Nephron progenitor cell (in vitro differentiated cells): ENCODE results near the gene NMS.

Source experiments
- DNase-seq: peaks from one replicate; pipeline ENCODE4 v3.0.0; 2021
- H3K27ac Mint-ChIP-seq: 2 replicates; pipeline ENCODE4 v1.8.0; 2021; ENCODE audit warnings: mild to moderate bottlenecking, moderate library complexity, mixed read lengths
- H3K27me3 Mint-ChIP-seq: 2 replicates; pipeline ENCODE4 v1.8.0; 2021; ENCODE audit warnings: mild to moderate bottlenecking, low read depth, mixed read lengths; ENCODE audit not compliant: poor library complexity
- H3K36me3 Mint-ChIP-seq: 2 replicates; pipeline ENCODE4 v1.8.0; 2021; ENCODE audit warnings: low read depth, mixed read lengths
- H3K4me1 Mint-ChIP-seq: 2 replicates; pipeline ENCODE4 v1.8.0; 2021; ENCODE audit warnings: mixed read lengths
- H3K4me3 Mint-ChIP-seq: 2 replicates; pipeline ENCODE4 v1.8.0; 2021; ENCODE audit warnings: mild to moderate bottlenecking, moderate library complexity, mixed read lengths
- H3K9me3 Mint-ChIP-seq: 2 replicates; pipeline ENCODE4 v1.8.0; 2021; ENCODE audit warnings: mild to moderate bottlenecking, moderate library complexity, mixed read lengths
- CTCF ChIP-seq: fragments of 200-600 bp; sonication (generic); IDR thresholded peaks from 2 replicates; pipeline ENCODE4 v1.5.0; 2021; ENCODE audit warnings: antibody characterized with exemption

Gene NMS

GRCh38 chr2:100529176-100529575, 58.9 kb downstream of the NMS start:
- Mint-ChIP-seq H3K9me3 (no peaks in the 10 kb centered on the region), H3K4me3 (no peak overlapping the region), H3K4me1 (peaks cover 5% of the 10 kb centered on the region), H3K36me3 (no peaks in the 10 kb centered on the region), H3K27me3 (peaks cover 7% of the 10 kb centered on the region), H3K27ac (no peak overlapping the region)
- no peak for TF ChIP-seq CTCF
- no peak for DNase-seq

GRCh38 chr2:100529900-100530299, 59.6 kb downstream of the NMS start:
- Mint-ChIP-seq H3K27me3 (peaks cover 7% of the 10 kb centered on the region), H3K27ac (no peak overlapping the region), H3K9me3 (no peaks in the 10 kb centered on the region), H3K4me3 (no peak overlapping the region), H3K36me3 (no peaks in the 10 kb centered on the region), H3K4me1 (peaks cover 5% of the 10 kb centered on the region)
- TF ChIP-seq CTCF: no peak
- DNase-seq: no peak
